ENCODE measurements around the gene CTAG1A.
"Not testable (repeated sequence)": the region's sequence is repeated elsewhere in the genome, so short reads cannot be mapped to it uniquely, and the experiment has no call there.

The CTAG1A gene

GRCh38 chrX:154603438-154604430 lies 18.8 kb downstream of the CTAG1A start:
- no peak overlapping the region for H3K4me3 ChIP-seq
- H3K36me3 ChIP-seq: no peaks in the 10 kb centered on the region
- H3K27me3 ChIP-seq: peaks cover 76 to 98% (median 94%) of the 10 kb centered on the region in 11 experiments
- peak overlapping the region in 10 of 11 experiments; percentile 7 to 74 (median 50); a peak in 14 of 22 replicates for H3K4me2 ChIP-seq
- peak overlapping the region in 6 of 11 experiments; percentile 48 to 67 (median 55); a peak in 11 of 22 replicates for H3K27ac ChIP-seq
- H3K4me1 ChIP-seq: peaks cover 9 to 47% (median 25%) of the 10 kb centered on the region in 10 experiments; a peak in 18 of 20 replicates
- H3K9ac ChIP-seq: peak overlapping the region in 2 of 11 experiments; percentile 24 to 30; a peak in 3 of 22 replicates
- TF ChIP-seq Cebpa-rat (IDR thresholded peaks at IDR 0.05): no peak
- H4K20me1 ChIP-seq: peaks cover 0 to 4% (median 0%) of the 10 kb centered on the region in 11 experiments; a peak in 3 of 22 replicates
- peaks cover 0 to 18% (median 0%) of the 10 kb centered on the region in 11 experiments; a peak in 5 of 22 replicates for H3K9me3 ChIP-seq (replicated peaks in 1 of 11)

DNA sequence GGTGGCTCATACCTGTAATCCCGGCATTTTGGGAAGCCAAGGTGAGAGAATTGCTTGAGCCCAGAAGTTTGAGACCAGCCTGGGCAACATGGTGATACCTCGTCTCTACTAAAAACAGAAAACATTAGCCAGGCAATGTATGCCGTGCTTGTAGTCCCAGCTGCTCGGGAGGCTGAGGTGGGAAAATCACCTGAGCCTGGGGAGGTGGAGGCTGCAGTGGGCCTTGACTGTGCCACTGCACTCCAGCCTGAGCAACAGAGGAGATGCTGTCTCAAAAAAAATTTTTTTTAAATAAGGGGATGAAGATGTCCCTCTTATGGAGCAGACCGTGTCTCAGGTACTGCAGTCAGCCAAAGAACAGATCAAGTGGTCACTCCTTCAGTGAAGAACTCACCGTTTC lies 20.6 kb downstream of the CTAG1A start:
- peaks cover 0 to 11% (median 0%) of the 10 kb centered on the region in 11 experiments; a peak in 2 of 22 replicates for H3K9me3 ChIP-seq (replicated peaks in 1 of 11)
- H3K4me3 ChIP-seq: no peak overlapping the region
- no peak for TF ChIP-seq Cebpa-rat (IDR thresholded peaks at IDR 0.05)
- H3K36me3 ChIP-seq: no peaks in the 10 kb centered on the region
- peaks cover 0 to 4% (median 0%) of the 10 kb centered on the region in 11 experiments; a peak in 3 of 22 replicates for H4K20me1 ChIP-seq
- no peak overlapping the region for H3K9ac ChIP-seq
- peaks cover 65 to 99% (median 90%) of the 10 kb centered on the region in 11 experiments for H3K27me3 ChIP-seq
- peaks cover 0 to 34% (median 16%) of the 10 kb centered on the region in 10 experiments; a peak in 16 of 20 replicates for H3K4me1 ChIP-seq
- H3K27ac ChIP-seq: no peak overlapping the region
- no peak overlapping the region for H3K4me2 ChIP-seq

DNA sequence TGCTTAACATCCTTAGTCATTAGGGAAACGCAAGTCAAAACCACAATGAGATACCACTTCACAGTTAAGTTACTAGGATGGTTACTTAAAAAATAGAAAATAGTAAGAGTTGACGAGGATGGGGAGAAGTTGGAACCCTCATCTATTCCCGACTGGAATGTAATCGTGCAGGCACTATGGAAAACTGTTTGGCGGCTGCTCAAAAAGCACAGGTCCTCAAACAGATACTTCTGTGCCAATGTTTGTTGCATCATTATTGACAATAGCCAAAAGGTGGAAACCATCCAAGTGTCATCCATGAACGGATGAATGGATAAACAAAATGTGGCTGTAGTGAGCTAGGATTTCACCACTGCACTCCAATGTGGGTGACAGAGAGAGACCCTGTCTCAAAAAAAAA lies 22.4 kb downstream of the CTAG1A start:
- Histone ChIP-seq H3K4me3 (no peak overlapping the region), H3K27ac (0 out of 22 replicates have a peak overlapping the region, but pooled peaks of 1 of the 11 experiments have one; percentile 30), H3K9ac (no peak overlapping the region), H3K9me3 (replicated peaks in 1 of 11) (peaks cover 0 to 22% (median 0%) of the 10 kb centered on the region in 11 experiments; a peak in 2 of 22 replicates), H3K4me2 (no peak overlapping the region), H3K36me3 (no peaks in the 10 kb centered on the region), H3K27me3 (peaks cover 62 to 90% (median 83%) of the 10 kb centered on the region in 11 experiments), H3K4me1 (peaks cover 0 to 31% (median 16%) of the 10 kb centered on the region in 10 experiments; a peak in 16 of 20 replicates), H4K20me1 (peaks cover 0 to 4% (median 0%) of the 10 kb centered on the region in 11 experiments; a peak in 3 of 22 replicates)
- no peak for TF ChIP-seq Cebpa-rat (IDR thresholded peaks at IDR 0.05)

DNA sequence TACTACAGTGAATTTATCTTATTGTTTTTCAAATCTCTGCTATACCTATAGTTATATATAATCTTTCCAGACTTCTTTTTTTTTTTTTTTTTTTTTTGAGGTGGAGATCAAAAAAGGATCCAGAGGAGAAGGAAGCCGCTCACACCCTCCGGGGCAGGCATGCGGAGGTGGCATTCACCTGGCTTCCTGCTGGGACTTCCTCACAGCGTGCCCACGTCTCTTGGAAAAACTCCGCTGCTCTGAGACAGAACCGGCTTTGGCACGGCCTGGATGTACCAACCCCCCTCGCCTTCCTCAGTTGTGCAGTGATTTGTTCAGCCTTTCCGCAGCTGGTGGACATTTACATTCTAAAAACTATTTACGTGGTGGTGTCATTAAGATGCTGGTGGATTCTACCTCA lies 23.0 kb downstream of the CTAG1A start:
- not testable (repeated sequence) for H3K4me3 ChIP-seq, H3K4me2 ChIP-seq, H3K36me3 ChIP-seq, H3K27ac ChIP-seq, H3K9ac ChIP-seq, H4K20me1 ChIP-seq
- peaks cover 55 to 85% (median 77%) of the 10 kb centered on the region in 11 experiments for H3K27me3 ChIP-seq
- peaks cover 0 to 31% (median 16%) of the 10 kb centered on the region in 10 experiments; a peak in 16 of 20 replicates for H3K4me1 ChIP-seq
- peaks cover 0 to 24% (median 0%) of the 10 kb centered on the region in 11 experiments; a peak in 2 of 22 replicates for H3K9me3 ChIP-seq (replicated peaks in 1 of 11)

DNA sequence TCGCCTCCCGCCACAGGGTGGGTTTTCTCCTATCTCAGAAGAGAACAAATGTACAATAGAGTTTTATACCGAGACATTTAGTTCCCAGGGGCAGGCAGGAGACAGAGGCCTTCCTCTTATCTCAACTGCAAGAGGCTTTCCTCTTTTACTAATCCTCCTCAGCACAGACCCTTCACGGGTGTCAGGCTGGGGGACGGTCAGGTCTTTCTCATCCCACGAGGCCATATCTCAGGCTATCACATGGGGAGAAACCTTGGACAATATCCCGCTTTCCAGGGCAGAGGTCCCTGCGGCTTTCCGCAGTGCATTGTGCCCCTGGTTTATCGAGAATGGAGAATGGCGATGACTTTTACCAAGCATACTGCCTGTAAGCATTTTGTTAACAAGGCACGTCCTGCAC lies 23.9 kb downstream of the CTAG1A start:
- Histone ChIP-seq H3K4me1 (peaks cover 0 to 22% (median 8%) of the 10 kb centered on the region in 10 experiments; a peak in 15 of 20 replicates), H3K27me3 (peaks cover 47 to 77% (median 68%) of the 10 kb centered on the region in 11 experiments), H3K9me3 (replicated peaks in 1 of 11) (peaks cover 0 to 24% (median 0%) of the 10 kb centered on the region in 11 experiments; a peak in 2 of 22 replicates)
- H3K4me2 ChIP-seq, H3K4me3 ChIP-seq, H3K27ac ChIP-seq, H3K9ac ChIP-seq, H4K20me1 ChIP-seq, H3K36me3 ChIP-seq: not testable (repeated sequence)

GRCh38 chrX:154611146-154611545 lies 26.2 kb downstream of the CTAG1A start:
- H3K27ac ChIP-seq, H3K4me2 ChIP-seq, H3K9ac ChIP-seq, H3K4me3 ChIP-seq, H4K20me1 ChIP-seq, H3K36me3 ChIP-seq: not testable (repeated sequence)
- Histone ChIP-seq H3K27me3 (peaks cover 26 to 54% (median 45%) of the 10 kb centered on the region in 11 experiments), H3K4me1 (peaks cover 0 to 13% (median 0%) of the 10 kb centered on the region in 10 experiments; a peak in 3 of 20 replicates), H3K9me3 (replicated peaks in 1 of 11) (peaks cover 0 to 21% (median 0%) of the 10 kb centered on the region in 11 experiments; a peak in 4 of 22 replicates)

DNA sequence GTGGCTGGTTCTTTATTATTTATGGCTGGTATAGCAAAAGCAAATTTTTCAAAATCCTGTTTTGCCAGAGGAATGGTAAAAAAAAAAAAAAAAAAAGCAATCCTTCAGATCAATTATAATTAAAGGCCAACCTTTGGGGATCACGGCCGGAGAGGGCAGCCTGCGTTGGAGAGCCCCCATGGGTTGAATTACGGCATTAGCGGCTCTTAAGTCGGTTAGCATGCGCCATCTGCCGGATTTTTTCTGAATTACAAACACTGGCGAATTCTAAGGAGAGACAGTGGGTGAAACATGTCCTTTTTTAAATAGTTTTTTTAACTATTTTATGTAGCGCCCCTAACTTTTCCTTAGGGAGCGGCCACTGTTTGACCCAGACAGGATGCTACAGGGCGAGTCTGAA lies 28.7 kb downstream of the CTAG1A start:
- not testable (repeated sequence) for H3K4me3 ChIP-seq, H3K36me3 ChIP-seq, H3K4me2 ChIP-seq, H3K27ac ChIP-seq, H3K9ac ChIP-seq, H4K20me1 ChIP-seq, H3K4me1 ChIP-seq
- H3K9me3 ChIP-seq (replicated peaks in 1 of 11): peaks cover 0 to 17% (median 4%) of the 10 kb centered on the region in 11 experiments; a peak in 11 of 22 replicates
- peaks cover 9 to 32% (median 24%) of the 10 kb centered on the region in 11 experiments; a peak in 17 of 22 replicates for H3K27me3 ChIP-seq

DNA sequence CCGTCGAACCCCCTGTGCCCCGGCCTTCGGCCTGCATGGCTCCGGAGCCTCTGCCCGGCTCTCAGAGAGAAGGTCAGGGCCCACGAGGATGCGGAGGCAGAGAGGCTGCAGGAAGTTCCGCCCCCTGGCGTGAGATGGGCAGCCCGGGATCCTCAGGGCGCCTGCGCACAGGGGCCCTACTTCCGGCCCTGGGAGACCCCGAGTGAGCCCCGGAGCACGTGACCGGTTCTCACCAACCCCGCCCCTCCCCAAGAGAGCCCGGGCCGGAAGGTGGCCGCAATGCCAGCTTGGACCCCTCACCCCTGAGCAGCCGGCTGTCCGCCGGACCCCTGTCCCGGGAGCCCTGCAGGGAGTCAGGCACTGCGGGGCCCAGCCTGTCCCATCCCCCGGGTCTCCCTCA lies 34.2 kb downstream of the CTAG1A start, which contains the start of gene CTAG1B:
Gene CTAG1B (minus strand): TSS at position 101 of the 400 bp plus-strand sequence. CDS start 64 bp downstream, at position 37.
- H3K9me3 ChIP-seq (replicated peaks in 1 of 11): peaks cover 0 to 11% (median 4%) of the 10 kb centered on the region in 11 experiments; a peak in 11 of 22 replicates
- not testable (repeated sequence) for H4K20me1 ChIP-seq, H3K4me3 ChIP-seq, H3K36me3 ChIP-seq, H3K9ac ChIP-seq, H3K27ac ChIP-seq, H3K4me2 ChIP-seq, H3K27me3 ChIP-seq, H3K4me1 ChIP-seq

- not testable (repeated sequence) for H3K36me3 ChIP-seq; H3K27ac ChIP-seq; H4K20me1 ChIP-seq; H3K4me1 ChIP-seq; H3K27me3 ChIP-seq; H3K4me3 ChIP-seq; H3K9ac ChIP-seq; H3K9me3 ChIP-seq (replicated peaks in 1 of 11); H3K4me2 ChIP-seq
Observed at GRCh38 chrX:154620767-154621414, 36.0 kb downstream of the CTAG1A start.

GRCh38 chrX:154628960-154629359 lies 44.0 kb downstream of the CTAG1A start:
- not testable (repeated sequence) for H3K4me1 ChIP-seq; H3K9me3 ChIP-seq (replicated peaks in 1 of 11); H3K36me3 ChIP-seq; H3K4me3 ChIP-seq; H3K4me2 ChIP-seq; H4K20me1 ChIP-seq; H3K27ac ChIP-seq; H3K9ac ChIP-seq; H3K27me3 ChIP-seq

DNA sequence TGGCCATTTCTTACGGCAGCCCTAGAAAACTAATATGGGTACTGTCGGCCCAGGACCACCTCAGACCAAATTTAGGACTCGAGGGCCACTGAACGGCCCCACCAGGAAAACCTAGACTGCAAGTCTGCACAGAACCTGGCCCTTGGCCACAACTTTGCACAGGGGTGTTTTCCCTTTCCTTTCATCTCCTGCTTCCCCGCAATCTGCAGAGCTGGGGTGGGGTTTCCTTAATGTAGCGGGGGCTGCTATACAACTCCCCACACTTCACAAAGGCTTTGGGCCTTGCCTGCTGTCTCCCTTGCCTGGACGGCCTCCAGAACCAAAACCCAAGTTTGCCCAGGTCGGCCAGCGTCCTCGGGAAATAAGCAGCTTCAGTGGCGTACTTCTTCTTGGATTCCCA lies 46.0 kb downstream of the CTAG1A start:
- not testable (repeated sequence) for H3K27me3 ChIP-seq; H3K36me3 ChIP-seq; H3K27ac ChIP-seq; H3K9me3 ChIP-seq (replicated peaks in 1 of 11); H3K4me1 ChIP-seq; H3K4me3 ChIP-seq; H3K9ac ChIP-seq; H4K20me1 ChIP-seq; H3K4me2 ChIP-seq

- not testable (repeated sequence) for H3K36me3 ChIP-seq; H3K4me3 ChIP-seq; H3K27ac ChIP-seq; H3K9ac ChIP-seq; H3K27me3 ChIP-seq; H3K9me3 ChIP-seq (replicated peaks in 1 of 11); H3K4me1 ChIP-seq; H3K4me2 ChIP-seq; H4K20me1 ChIP-seq
Observed at GRCh38 chrX:154633661-154634060, 48.7 kb downstream of the CTAG1A start.
